ENCODE measurements around the gene UBE2I.

DNA sequence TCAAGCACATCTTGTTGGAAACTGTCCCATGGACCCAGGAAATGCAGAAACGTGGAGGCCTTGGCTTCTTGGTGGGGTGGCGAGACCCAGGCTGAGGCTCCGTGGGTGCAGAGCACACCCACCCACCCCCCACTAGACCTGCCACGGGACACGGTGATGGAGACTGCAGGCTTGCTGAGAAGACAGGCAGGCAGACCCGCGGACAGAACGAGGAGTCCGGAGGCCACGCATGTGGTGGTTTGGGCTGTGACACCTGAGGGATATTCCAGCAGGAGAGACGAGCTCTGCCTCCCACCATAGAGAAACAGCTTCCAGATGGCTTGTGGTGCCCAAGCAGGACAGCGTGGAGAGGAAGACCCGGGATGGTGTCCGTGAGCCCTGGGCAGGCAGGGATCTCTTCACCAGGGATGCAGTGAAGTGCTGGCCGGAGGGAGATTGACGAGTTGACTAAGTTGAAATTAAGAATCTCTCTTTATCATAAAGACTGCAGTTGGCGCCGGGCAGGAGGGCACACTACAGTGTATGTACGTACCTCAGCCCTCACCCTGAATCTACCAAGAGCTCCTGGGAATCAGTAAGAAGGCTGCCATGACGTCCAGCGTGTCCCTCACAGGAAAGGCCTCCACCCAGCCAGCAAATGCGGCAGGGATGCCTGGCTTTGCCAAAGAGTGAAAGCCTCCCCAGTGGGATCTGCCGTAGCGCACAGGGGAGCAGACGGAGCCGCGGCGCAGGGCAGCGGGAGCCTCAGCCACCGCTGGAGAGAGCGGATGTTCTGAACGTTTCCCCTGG is 8.2 kb downstream of the UBE2I start:
- TF ChIP-seq, protein P1, sequence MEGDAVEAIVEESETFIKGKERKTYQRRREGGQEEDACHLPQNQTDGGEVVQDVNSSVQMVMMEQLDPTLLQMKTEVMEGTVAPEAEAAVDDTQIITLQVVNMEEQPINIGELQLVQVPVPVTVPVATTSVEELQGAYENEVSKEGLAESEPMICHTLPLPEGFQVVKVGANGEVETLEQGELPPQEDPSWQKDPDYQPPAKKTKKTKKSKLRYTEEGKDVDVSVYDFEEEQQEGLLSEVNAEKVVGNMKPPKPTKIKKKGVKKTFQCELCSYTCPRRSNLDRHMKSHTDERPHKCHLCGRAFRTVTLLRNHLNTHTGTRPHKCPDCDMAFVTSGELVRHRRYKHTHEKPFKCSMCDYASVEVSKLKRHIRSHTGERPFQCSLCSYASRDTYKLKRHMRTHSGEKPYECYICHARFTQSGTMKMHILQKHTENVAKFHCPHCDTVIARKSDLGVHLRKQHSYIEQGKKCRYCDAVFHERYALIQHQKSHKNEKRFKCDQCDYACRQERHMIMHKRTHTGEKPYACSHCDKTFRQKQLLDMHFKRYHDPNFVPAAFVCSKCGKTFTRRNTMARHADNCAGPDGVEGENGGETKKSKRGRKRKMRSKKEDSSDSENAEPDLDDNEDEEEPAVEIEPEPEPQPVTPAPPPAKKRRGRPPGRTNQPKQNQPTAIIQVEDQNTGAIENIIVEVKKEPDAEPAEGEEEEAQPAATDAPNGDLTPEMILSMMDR (conservative IDR thresholded peaks at IDR 0.05; ENCODE audit: low read length) = no peak
- TF ChIP-seq EZH2phosphoT487 (IDR thresholded peaks at IDR 0.05; ENCODE audit: borderline replicate concordance, low read depth, low read length) = no peak

Measured in OCI-LY7 (cell line).